ENCODE data around the gene EIF4E1B.

EIF4E1B gene

DNA sequence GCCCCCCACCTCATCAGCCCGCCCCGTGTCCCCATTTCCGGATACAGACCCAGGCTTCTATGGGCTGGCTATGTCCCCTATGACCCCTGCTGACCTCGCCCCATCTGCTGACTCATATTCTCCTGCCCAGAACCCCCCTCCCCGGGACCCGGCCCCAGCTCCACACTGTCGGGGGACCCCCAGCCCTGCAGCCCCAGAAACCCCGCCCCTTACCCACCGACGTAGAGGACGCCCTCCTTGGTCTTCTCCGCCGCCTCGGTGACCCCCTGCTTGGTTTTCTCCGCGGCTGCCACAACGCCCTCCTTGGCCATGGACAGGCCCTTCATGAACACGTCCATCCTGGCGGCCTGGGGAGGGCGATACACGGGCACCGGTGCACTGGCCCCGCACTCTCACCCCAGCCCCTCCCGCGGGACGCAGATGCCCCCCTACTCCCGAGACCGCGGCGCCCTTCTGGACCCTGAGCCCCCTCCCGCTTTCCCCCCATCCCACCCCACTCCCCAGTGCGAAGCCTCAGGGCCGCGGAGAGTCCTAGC, 1.1 kb upstream of the EIF4E1B start:
- TF ChIP-seq, protein P1, sequence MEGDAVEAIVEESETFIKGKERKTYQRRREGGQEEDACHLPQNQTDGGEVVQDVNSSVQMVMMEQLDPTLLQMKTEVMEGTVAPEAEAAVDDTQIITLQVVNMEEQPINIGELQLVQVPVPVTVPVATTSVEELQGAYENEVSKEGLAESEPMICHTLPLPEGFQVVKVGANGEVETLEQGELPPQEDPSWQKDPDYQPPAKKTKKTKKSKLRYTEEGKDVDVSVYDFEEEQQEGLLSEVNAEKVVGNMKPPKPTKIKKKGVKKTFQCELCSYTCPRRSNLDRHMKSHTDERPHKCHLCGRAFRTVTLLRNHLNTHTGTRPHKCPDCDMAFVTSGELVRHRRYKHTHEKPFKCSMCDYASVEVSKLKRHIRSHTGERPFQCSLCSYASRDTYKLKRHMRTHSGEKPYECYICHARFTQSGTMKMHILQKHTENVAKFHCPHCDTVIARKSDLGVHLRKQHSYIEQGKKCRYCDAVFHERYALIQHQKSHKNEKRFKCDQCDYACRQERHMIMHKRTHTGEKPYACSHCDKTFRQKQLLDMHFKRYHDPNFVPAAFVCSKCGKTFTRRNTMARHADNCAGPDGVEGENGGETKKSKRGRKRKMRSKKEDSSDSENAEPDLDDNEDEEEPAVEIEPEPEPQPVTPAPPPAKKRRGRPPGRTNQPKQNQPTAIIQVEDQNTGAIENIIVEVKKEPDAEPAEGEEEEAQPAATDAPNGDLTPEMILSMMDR (IDR thresholded peaks at IDR 0.05; ENCODE audit: extremely low read depth, missing control alignments): no peak
- no peak for DNase-seq (ENCODE audit: low spot score)

DNA sequence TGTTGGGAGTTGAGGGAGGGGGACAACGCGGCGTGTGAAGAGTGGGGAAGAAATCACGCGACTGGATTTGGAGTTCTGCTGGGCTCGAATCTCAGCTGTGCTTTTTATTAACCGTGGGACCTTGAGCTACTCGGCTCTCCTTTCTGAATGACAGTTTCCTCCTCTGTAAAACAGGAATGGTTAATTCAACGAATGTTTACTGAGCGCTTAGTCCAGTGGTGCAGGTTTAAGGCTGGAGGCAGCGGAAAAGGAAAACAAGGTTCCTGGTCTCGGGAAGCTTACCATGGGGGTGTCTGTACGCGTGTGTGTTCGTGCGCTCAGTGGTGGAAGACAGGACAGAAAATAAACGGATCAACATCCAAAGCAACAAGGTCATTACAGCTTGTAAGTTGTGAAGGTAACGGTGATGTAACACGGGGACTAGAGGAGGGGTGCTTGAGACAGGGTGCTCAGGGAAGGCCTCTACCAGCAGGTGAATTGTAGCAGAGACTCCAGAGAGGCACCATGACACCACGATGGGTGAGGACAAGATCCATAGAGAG, 277 bp downstream of the EIF4E1B start:
- DNase-seq (ENCODE audit: low spot score): no peak
- TF ChIP-seq, protein P1 (IDR thresholded peaks at IDR 0.05; ENCODE audit: extremely low read depth, missing control alignments): no peak

DNA sequence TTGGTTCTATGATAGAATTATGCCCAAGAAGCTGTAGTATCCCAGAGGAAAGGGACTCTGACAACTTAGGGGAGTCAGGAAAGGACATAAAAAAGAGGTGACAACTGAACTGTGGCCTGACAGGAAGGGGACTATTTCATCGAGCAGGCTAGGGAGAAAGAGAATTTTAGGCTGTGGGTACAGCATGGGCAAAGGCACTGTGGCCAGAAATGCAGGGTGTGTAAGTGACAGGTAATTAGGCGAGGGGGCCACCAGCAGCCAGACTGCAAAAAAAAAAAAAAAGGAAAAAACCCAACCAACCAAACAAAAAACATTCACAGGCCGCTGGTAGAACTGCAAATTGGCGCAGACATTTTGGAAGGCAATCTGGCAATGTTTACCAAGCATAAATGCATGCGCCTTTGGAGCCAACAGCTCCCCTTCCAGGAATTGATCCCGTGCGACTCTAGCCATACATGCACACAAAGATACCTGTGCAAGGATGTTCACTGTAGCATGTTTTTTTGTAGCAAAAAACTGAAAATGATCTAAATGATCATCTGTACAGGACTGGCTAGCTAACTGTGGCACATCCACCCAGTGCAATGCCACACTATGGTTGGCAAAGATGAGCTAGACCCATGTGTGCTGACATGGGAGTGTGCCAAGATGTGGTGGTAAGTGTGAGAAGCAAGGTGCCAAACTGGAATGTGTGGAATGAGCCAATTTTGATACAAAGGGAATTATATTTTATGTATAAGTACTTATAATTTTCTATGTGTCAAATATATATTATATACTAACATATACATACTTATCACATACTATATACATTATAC, 1.1 kb downstream of the EIF4E1B start:
- no peak for DNase-seq (ENCODE audit: low spot score)

DNA sequence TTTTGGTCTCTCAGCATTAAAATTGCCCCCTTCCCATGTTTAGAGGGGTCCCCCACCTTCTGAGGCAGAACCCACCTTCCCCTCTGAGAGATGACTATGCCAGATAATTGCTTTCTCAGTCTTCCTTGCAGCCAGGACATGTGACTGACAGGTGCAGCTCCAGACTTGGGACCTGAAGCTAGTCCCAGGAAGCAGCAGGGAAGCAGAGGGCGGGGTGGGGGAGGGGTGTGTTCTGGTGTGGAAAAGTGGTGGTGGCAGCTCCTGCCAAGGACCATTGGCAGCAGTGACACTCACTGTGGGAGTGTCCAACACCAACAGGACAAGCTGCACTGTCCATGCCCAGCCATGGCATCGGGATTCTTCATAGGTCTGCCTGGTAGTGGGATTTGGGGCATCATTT, 2.3 kb downstream of the EIF4E1B start:
- TF ChIP-seq, protein P1 (IDR thresholded peaks at IDR 0.05; ENCODE audit: extremely low read depth, missing control alignments): no peak
- no peak for DNase-seq (ENCODE audit: low spot score)

More for the DNA sequence above, 1.1 kb downstream of the EIF4E1B start:
- TF ChIP-seq, protein P1 (IDR thresholded peaks at IDR 0.05; ENCODE audit: extremely low read depth, missing control alignments): no peak

DNA sequence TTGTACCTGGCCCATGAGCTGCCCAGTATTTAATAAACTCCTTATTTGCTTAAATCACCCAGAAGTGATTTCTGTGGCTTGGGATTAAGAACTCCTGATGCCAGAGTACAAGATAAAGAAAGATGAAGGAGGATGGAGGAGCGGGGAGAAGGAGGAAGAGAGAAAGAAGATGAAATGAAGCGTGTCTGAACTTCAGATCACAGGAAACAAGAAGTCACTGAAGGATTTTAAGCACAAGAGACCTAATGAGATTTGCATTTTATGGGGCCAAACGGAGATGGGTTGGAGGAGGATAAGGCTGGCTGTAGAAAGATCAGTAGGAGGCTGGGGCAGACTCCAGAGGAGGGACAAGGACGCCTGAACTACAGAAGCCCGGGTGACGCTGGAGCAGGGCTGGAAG, 3.1 kb downstream of the EIF4E1B start:
- DNase-seq (ENCODE audit: low spot score): no peak
- TF ChIP-seq, protein P1 (IDR thresholded peaks at IDR 0.05; ENCODE audit: extremely low read depth, missing control alignments): no peak

DNA sequence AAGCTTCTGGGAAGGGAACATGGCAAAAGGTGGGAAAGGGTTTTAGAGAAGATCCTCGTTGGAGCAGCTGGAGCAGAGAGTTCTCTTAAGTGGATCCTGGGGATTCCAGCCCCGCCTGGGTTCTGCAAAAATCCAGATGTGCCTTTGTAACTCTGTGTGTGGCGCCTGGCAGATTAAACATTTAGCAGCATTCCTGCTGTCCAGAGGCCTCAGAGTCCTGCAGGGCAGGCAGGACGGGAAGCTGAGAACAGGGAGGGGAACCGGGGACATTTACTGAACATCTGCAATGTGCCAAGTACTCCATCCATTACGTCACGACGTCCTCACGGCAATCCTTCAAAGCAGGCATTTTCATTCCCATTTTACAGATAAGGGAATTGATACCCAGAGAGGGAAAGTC, 6.0 kb downstream of the EIF4E1B start:
- no peak for DNase-seq (ENCODE audit: low spot score)
- TF ChIP-seq, protein P1 (IDR thresholded peaks at IDR 0.05; ENCODE audit: extremely low read depth, missing control alignments): no peak

DNA sequence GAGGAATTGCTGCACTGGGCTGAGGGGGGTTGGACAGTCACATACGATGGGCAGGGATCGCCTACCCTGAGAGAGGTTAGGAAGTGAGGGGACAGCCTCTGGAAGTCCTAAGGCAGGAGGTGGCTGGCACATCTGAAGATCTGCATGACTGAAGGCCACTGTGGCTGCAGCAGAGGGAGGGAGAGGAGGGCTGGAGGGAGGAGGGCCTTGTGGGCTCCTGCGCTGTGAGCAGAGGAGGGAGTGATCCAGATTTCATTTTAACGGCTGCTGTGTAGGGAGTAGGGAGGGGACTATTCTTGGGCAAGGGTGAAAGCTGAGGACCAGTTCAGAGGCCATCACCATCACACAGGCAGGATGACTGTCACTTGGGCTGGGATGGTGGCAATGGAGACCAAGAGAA, 7.1 kb downstream of the EIF4E1B start:
- TF ChIP-seq, protein P1 (IDR thresholded peaks at IDR 0.05; ENCODE audit: extremely low read depth, missing control alignments): no peak
- no peak for DNase-seq (ENCODE audit: low spot score)

Measured in GM20000 (cell line).